ACHN (cell line): ENCODE measurements around the gene MAP1S.
A peak's percentile ranks its signal among the peaks of the same experiment; 100 is the strongest.
"Not testable (repeated sequence)": the region's sequence is repeated elsewhere in the genome, so short reads cannot be mapped to it uniquely, and the experiment has no call there.

Experiments used
- DNase-seq: peaks from one replicate; pipeline ENCODE4 v3.0.0-alpha.2; 2015
- in situ Hi-C: cut with HindIII; loops from 2 replicates; pipeline ENCODE4 v1.10.0; 2017; ENCODE audit warnings: low sequenced_read_pairs, low pct_ligation_motif_present, low pct_unique_long_range_greater_than_20kb

MAP1S gene

GRCh38 chr19:17754634-17755442, 35.6 kb downstream of the MAP1S start:
- in situ Hi-C loops, result no loop called here
- no peak for DNase-seq

- no peak for DNase-seq
- in situ Hi-C loops, result no loop called here
Measured at GRCh38 chr19:17755443-17755890, 36.2 kb downstream of the MAP1S start.

- in situ Hi-C loops, result no loop called here
- DNase-seq, result no peak
Measured at GRCh38 chr19:17755977-17756670, 36.8 kb downstream of the MAP1S start.

- in situ Hi-C loops, result no loop called here
- peak; percentile 66 for DNase-seq
Measured at GRCh38 chr19:17757125-17757524, 37.8 kb downstream of the MAP1S start.

- no peak for DNase-seq
- in situ Hi-C loops, result no loop called here
Measured at GRCh38 chr19:17758515-17758914, 39.2 kb downstream of the MAP1S start.

- no peak for DNase-seq
- in situ Hi-C loops, result no loop called here
Measured at GRCh38 chr19:17761148-17761547, 41.9 kb downstream of the MAP1S start.

- in situ Hi-C loops, result no loop called here
- peak; percentile 15 for DNase-seq
Measured at GRCh38 chr19:17762505-17763229, 43.4 kb downstream of the MAP1S start.

- no peak for DNase-seq
- in situ Hi-C loops, result no loop called here
Measured at GRCh38 chr19:17764348-17764747, 45.1 kb downstream of the MAP1S start.

GRCh38 chr19:17765069-17765618, 45.9 kb downstream of the MAP1S start:
- DNase-seq, result no peak
- in situ Hi-C loops, result no loop called here

GRCh38 chr19:17766543-17767131, 47.4 kb downstream of the MAP1S start:
- DNase-seq, result peak; percentile 85
- in situ Hi-C loops, result no loop called here

- no peak for DNase-seq
- in situ Hi-C loops, result no loop called here
Measured at GRCh38 chr19:17767559-17767958, 48.3 kb downstream of the MAP1S start.

- DNase-seq, result no peak
- in situ Hi-C loops, result no loop called here
Measured at GRCh38 chr19:17770613-17771012, 51.3 kb downstream of the MAP1S start.

GRCh38 chr19:17772172-17772571, 52.9 kb downstream of the MAP1S start:
- DNase-seq, result no peak
- in situ Hi-C loops, result no loop called here

- DNase-seq, result peak; percentile 52
- in situ Hi-C loops, result no loop called here
Measured at GRCh38 chr19:17775245-17775927, 56.1 kb downstream of the MAP1S start.

GRCh38 chr19:17775991-17776803, 56.9 kb downstream of the MAP1S start:
- DNase-seq, result no peak
- in situ Hi-C loops, result no loop called here

GRCh38 chr19:17777840-17778239, 58.6 kb downstream of the MAP1S start:
- in situ Hi-C loops, DNase-seq: not testable (repeated sequence)

GRCh38 chr19:17778251-17778967, 59.1 kb downstream of the MAP1S start:
- DNase-seq, result no peak
- in situ Hi-C loops, result no loop called here
